ENCODE data around the gene PKMYT1.

Gene PKMYT1

DNA sequence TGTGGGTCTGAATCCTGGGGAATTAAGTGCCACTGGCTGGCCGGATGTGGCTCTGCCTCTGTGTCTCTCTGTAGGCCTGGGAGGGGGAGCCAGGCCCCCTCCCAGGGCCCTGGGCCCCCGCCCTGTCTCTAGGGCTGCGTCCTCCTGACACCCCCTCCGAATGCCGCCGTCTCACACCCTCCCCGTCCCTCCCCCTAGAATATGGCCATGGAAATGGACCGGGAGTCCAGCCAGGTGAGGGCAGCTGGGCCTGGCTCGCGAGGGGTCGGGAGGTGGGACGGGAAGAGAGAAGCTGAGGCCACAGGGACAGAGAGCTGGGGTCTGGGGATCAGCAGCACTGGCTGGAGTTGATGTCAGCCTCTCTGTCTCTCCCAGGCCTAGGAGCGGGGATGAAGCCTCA, 16.1 kb upstream of the PKMYT1 start:
- no peak for DNase-seq (ENCODE audit: low spot score)

DNA sequence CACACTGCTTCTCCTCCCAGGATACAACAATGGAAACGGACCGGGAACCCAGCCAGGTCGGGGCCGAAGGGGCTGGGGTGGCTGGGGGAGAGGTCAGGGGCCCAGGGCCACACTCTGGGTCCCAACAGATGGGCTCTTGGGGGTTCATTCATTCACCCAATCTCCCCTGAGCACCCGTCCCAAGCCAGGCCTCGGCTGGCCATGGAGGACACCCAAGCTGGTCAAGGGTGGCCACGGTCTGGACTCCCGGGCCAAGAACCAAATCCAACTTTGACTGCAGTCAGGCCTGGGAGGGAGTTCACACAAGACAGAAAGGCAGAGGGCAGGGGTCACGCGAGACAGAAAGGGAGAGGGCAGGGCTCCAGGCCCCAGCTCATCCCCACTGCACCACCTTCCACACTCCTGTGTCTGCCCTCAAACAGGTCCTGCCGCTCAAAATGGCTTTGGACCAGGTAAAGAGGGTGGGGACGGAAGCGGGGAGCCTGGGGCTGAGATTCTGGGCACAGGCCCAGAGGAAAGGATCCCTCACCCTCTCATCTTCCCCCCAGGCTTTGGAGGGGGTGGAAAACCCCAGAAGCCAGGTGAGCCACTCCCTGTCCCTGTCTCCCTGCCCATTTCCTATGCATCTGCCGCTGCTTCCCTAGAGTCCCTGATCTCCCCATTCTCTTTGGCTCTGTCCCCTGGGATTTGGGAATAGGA, 12.3 kb upstream of the PKMYT1 start:
- DNase-seq (ENCODE audit: low spot score) = no peak

DNA sequence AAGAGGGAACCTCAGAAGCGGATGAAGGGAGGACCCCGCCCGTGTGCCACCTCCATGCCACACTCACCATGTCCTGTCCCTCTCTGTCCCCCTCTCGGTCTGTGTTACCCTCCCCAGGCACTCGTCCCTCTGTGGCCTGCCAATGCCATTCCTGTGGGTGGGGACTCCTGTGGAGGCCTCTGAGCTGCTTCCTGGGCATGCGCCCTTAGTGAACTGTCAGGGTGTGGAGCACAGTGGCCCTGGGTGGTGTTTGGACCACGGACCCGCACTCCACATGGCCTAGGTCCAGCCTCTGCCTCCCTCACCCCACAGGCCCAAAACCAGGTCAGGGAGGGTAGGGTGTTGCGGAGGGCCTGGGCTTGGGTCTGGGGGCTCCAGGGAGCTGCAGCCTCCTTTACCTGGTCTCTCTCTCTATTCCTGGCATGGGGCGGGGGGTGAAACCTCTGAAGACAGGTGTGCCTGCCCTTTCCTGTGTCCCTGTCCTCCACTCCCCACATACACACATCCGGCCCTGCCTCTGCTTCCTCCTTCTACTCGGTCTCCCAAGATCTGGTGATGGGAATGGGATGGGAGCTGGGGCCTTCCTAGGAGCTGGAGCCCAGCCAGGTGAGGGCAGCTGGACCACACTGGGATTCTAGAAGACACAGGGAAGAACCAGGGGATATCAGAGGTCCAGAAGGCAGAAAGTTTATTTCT, 11.5 kb upstream of the PKMYT1 start:
- no peak for DNase-seq (ENCODE audit: low spot score)

DNA sequence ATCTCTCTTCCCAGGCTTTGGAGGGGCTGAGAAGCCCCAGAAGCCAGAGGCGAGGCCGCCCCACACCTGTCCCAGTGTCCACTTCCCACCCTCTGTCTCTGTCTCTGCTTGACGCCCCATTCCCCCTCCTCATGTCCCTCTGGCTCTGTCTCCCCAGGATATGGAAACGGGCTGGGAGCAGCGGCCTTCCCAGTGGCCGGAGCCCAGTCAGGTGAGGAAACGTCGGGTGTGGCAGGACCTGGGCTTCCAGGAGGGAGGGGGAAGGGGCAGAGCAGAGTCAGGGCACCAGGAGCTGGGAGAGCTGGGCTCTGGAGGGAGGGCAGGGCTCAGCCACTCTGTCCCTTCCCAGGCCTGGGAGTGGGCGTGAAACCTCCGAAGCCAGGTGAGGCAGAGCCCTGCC, 10.6 kb upstream of the PKMYT1 start:
- no peak for DNase-seq (ENCODE audit: low spot score)

DNA sequence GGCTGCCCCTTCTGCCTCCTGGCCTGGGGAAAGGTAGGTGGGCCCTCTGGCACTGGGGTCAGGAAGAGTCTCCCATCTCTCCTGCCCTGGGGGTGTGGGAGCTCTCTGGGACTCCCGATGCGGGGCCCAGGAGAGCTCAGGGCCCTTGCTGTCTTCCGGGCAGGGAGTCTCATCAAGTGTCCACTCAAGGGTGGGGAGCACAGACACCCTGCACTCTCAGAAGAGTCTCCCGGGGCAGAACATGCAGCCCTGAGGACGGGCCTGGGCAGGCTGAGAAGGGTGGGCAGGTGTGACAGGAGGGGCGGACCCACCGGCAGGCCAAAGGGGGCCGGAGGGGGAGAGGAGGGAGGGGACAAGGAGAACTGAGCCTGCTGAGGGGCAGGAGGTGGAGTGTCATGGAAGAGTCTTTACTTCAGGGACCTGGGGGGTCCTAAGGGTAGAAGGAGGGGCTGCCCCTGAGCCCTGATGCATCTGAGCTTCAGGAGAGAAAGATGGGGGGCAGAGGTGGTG, 8.4 kb upstream of the PKMYT1 start:
- DNase-seq (ENCODE audit: low spot score) = no peak

DNA sequence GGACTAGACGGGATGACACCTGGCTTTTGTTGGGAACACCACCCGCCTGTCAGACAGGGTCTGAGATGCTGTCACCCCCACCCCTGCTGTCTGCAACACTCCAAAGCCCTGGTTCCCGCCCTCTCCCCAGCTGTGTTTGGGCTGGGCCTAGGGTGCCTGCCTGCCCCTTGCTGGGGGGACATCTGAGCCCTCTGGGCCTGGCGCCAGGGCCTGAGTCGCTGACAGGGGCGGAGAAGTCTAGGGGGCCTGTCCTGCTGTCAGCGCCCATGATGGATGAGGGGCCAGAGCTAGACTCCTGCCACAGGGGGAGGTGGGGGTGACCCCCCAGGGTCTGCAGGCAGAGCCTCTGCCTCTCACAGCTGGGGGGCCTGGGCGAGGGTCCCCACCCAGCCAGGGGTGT, 7.6 kb upstream of the PKMYT1 start:
- DNase-seq (ENCODE audit: low spot score) = no peak

DNA sequence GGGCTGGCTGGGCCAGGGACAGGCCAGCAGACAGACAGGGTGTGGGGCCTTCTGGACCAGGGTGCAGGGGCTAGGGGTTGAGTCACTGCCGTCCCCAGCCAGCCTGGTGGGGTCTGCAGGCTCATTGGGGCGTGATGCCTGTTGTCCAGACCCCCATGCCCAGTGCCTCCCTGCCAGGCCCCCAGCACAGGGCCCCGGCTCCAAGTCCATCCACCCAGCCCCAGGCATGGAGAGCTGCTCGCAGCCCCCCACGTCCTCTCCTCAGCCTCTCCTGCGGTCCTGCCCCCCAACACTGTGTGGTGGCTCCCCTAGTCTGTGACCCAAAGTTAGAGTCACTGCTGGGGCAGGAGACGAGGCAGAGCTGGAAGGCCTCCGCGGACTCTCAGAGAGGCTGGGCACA, 7.0 kb upstream of the PKMYT1 start:
- no peak for DNase-seq (ENCODE audit: low spot score)

DNA sequence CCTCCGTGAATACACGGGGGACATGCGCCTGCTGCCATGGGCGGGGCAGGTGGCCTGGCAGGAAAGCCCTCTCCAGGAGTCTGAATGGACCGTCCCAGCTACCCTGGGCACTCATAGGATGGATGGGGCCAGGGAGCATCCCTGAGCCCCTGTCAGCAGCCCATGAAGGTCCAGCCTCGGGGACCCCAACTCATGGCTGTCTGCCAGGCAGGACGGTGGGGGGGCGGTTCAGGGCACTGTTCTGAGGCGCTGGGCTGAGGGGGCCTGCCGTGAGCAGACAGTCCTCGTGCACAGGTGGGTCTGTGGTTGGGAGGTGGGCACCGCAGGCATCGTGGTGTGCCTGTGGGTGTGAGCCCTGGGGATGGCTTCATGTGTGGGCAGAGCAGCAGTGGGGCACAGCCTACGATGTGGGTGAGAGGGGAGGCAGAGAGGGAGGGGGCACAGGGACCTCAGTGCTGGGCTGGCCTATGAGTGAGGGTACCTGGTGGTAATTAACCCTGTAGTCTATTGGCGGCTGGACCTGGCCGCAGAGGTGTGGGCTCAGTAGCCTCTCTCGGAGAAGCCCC, 6.5 kb upstream of the PKMYT1 start:
- no peak for DNase-seq (ENCODE audit: low spot score)

DNA sequence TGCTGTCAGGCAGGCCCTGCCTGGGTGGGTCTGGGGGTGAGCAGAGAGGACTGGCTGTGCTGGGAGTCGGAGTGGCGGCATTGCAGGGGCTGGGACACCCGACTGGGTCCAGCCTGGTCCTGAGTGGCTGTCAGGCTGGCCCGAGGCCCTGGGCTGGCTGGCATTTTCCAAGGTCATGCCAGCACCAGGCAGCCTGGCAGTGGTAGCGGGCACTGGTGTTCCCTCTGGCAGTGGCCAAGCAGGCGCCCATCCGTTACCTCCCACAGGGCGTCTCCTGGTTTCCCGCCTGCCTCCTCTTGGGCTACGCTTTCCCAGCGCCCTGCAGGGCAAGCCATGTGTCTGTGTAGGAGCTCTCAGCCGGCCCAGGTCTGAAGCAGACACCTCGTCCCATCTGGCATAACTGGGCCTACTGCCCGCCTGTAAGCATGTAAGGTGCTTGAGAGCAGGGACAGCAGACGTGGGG, 5.7 kb upstream of the PKMYT1 start:
- no peak for DNase-seq (ENCODE audit: low spot score)

DNA sequence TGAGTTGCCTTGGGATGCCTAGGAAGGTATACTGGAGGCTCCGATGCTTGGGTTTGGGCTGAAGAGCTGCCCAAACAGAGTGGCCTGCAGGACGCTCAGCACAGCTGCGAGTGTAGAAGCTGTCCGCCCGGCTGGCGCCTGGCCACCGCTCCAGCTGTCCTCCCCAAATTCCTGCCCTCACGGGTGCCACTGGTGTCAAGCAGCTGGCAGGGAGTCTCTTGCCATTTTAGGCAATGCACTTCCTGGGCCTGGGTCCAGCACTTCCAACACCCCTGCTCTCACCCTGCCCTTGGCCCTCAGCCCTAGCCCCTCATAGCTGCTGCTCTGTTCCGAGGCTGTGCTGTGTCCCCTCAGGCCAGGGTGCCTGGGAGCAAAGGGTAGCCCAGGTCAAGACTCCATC, 5.2 kb upstream of the PKMYT1 start:
- DNase-seq (ENCODE audit: low spot score) = no peak

DNA sequence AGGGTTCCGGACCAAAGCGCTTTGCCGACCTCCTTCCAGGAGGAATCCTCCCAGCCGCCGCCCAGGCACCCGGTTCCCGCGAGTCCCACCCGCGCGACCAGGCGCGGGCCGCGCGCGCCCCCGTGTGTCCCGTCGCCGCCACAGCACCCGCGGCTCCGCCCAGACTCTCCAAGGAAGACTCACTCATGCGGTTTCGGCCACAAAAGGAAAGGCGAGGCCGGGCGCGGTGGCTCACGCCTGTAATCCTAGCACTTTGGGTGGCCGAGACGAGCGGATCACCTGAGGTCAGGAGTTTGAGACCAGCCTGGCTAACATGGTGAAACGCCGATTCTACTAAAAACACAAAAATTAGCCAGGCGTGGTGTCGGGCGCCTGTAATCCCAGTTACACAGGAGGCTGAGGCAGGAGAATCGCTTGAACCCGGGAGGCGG, 3.5 kb upstream of the PKMYT1 start:
- peak; percentile 73 for DNase-seq (ENCODE audit: low spot score)

DNA sequence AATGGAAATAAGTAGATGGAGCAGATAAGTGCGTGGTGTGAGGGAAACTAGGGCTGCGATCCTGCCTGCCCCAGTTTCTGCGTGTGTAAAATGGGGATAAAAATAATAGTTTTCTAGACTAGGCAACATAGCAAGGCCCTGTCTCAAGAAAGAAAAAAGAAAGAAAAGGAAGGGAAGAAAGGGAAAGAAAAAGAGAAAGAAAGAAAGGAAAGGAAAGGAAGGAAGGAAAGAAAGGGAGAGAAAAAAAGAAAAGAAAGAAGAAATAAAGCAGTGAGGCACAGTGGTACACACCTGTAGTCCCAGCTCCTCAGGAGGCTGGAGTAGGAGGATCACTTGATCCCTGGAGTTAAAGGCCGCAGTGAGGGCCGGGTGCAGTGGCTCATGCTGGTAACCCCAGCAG, 2.2 kb upstream of the PKMYT1 start:
- DNase-seq (ENCODE audit: low spot score) = no peak

DNA sequence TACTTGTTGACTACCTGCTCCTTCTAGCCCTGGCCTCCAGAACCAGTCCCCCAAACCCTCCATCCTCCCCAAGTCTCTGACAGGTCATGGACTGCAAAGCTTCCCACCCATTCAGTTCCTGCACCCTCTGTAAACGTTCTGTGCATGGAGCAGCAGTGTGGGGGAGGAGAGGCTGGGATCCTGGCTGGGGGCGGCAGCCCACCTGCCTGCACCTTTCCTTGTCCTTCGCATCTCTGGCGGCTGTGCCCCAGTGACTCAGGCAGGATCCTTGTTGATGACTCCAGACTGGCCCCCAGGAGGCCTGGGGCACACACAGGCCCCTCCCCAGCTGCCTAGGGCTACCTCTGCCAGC, 1.6 kb upstream of the PKMYT1 start:
- no peak for DNase-seq (ENCODE audit: low spot score)

DNA sequence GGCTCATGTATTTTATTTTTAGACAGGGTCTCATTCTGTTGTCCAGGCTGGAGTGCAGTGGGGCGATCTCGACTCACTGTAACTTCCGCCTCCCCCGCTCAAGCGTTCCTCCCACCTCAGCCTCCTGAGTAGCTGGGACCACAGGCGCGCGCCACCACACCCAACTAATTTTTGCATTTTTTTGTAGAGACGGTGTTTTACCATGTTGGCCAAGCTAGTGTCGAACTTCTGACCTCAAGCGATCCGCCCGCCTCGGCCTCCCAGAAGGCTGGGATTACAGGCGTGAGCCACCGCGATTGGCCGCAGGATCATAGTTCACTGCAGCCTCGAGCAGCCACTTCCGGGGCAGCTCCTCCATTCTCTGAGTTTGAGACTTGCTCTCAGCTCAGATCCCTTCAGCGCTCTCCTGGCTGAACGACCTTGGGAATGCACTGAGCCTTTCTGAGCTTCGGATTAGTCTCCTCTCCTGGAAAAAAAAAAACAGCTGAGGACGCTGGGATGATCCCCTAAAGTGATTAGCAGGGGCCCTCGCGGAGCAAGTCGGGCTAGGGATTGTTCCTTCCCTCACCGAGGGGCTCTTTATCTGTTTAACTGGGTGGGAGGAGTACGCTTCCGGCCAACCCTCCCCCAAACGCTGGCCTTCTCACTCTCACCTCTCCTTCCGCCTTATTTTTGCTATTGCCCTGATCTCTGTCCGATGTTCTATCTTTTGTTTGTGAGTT, 1.1 kb upstream of the PKMYT1 start:
- no peak for DNase-seq (ENCODE audit: low spot score)

DNA sequence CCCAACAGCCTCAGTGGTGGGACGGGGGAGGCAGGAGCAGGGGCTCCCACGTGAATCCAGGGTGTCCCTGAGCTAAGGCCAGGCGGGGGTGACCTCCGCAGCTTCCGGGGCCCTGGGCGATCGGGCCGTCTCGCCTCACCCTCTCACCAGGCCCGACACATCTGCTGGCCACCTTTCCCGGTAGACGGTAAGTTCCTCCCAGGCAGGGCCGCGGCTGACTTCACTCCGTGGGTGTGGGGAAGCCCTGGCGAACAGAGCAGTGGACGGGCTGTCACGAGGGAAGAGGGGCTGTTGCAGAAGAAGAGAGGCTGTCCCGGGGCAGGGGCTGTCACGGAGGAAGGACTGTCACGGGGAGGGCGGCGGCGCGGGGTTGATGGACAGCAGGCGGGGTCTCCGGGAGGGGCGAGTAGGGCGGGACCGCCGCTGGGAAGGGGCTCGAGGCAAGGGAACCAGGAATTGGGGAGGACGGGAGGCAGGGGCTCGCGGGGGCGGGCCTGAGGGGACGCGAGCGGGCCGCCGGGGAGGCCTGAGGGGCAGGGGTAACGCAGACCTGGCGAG, 498 bp downstream of the PKMYT1 start:
- DNase-seq (ENCODE audit: low spot score) = peak; percentile 31

DNA sequence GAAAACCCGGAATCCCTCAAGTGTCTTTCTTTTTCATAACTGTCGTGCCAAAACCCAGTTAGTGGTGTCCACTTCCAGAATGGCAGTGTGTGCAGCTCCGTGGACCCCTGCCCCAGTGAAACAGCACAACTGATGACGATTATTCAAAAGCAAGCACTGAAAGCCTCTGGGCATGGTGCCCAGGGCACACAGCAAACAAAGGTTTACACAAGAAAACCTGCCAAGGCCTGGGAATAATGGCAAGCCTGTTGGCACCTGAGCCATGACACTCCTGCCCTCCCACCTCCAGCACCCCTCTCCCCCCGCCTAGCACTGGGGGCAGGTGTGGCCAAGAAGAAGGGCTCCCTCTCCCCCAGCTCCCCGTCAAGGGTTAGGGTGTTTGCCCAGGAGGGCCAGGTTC, 2.8 kb downstream of the PKMYT1 start:
- DNase-seq (ENCODE audit: low spot score) = no peak

DNA sequence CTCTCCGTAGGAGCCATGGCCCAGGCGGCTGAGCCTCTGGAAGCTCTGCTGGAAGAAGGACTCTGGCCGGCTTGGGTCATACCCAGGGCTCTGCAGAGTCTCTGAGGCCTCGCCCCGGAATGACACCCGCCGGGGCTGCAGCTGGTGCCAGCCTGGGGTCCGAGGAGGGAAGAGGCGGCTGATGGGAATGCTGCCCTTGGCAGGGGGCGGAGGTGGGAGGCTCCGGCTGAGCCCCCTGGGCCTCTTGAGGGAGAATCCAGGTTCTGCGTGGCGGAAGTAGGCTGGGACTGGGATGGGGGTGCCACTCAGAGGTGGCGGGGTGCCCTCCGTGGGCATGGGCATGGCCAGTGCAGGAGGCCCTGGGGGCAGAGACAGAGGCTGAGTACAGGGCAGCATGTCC, 3.6 kb downstream of the PKMYT1 start:
- no peak for DNase-seq (ENCODE audit: low spot score)

DNA sequence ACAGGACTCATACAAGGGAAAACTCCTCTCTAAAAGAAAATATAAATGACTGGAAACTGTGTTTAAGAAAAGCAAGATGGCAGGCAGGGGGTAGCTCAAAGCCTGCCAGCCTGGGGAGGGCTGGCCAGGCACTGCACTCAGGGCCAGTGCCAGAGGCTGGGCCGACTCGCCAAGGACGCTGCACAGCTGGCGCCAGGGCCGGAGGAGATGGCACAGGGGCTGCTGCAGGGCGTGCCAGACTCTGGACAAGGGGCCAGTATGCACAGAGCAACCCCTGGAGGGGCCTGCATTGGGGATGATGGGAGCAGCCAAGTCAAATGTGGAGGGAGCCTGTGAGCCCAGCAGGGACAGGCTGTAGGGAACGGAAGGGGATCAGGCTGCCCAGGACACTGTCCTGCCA, 4.0 kb downstream of the PKMYT1 start:
- no peak for DNase-seq (ENCODE audit: low spot score)

DNA sequence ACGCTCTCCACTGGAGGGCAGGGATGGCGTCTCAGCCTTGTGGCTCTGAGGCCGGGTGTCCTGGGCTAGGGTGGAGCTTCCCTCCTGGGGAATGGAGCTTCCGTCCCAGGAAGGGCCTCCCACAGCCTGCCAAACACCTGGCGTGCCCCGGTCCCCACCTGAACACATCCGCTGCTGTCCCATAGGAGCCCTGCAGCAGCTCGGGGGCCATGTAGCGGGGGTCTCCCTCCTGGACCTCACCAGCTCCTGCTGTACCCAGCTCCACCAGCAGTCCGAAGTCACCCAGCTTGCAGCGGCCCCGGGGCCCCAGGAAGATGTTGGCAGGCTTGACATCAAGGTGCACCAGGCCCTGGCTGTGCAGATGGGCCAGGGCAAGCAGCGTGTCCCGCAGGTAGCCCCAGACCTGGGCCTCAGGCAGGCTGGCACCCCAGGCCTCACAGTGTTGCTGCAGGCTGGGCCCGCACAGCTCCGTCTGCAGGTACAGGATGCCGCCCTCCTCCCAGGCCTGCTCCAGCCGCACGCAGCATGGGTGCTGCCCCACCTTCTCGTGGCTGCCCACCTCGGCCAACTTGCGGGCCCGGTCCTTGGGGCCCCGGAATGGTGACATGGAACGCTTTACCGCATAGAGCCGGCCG, 5.0 kb downstream of the PKMYT1 start:
- DNase-seq (ENCODE audit: low spot score) = no peak

DNA sequence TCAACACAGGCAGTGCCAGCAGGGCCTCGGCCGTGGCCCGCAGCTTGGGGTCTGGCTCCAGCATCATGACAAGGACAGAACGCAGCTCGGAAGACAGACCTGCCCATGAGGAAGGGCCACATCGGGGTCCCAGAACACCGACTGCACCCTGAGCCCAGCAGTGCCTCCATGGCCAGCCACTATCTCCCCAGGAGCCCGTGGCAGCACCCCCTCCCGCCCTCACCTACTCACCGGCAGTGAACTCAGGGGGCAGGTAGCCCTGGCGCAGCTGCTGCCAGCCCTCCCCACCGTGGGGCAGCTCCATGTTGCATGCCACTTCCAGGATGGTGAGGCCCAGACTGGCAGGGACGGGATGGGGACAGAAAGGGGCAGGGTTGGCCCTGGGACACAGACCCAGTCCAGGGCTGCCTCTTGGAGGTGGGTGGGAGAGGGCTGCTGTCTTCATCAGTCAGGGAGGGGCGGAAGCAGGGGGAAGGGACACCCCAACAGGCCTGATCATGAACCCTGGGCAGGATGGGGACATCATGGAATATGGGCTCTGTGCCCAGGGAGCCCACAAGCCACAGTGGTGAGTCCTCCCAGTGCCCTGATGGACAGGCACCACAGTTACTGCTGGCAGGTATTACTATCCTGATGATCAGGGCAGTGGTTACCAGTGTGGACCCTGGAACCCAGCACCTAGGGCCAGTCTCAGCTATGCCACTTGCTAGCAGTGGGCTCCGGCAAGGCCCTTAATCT, 5.8 kb downstream of the PKMYT1 start:
- no peak for DNase-seq (ENCODE audit: low spot score)

DNA sequence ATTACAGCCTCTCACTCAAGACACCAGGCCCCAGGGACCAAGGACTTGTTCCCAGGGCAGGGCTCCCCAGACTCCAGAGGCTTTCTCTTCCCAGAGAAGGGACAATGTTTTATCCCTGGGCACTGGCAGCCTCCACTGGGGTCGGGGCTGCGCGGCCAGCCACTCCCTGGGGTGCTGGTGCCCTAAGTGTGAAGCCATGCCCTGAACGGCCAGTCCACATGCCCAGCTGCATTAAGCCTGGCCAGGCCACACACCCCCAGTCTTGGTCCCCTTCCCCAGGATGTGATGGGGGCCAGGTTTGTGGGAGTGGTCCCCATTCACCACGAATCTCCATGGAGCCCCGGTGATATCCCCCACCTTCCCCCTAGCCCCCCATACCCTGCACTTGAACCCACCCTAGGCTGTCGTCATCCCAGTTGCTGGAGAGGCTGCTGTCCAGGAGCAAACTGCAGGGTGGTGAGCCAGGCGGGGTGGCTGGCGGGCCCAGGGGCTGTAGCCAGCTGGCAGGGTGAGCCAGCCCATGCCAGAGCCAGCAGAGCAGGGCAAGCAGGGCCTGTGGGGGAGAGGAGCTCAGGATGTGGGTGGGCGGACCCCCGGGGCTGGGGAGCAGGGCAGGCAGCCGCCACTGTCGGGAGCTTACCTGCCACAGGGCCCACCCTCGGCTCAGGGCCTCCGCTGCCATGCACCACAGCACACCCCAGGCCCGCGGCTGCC, 6.5 kb downstream of the PKMYT1 start:
- no peak for DNase-seq (ENCODE audit: low spot score)

All from hematopoietic multipotent progenitor cell treated with erythropoietin and hydrocortisone succinate and interleukin-3 and kit ligand, for 15 days (in vitro differentiated cells).